ENCODE results near the gene MALSU1.

The MALSU1 gene

DNA sequence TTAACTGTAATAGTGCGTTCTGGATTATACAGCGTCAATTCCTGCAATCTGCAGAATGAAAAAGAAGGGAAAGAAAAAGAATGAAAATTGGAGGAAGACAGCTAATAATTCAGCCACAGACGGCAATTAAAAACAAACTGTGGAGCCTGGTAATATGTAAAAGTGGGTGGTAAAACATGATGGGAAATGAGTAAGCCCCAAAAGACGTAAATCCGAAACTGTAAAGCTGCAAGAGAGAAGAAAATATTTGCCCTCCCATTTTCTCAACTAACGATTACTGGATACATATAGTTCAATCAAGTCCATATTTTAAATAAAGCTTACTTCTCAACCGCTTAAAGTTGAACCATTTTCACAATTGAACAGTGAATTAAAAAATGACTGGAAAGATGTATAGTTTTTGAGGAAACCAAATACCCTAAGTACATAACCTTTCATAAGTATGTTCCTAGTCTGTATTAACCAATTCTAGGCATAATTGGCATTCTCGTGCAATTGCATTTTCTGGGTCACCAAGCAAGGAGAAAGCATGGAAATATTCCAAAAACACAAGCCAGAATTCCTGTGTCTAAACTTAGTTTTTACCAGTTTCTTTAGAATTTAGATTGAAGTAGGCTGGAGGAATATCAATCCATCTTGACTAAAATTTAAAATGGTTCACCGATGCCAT is 44.8 kb downstream of the MALSU1 start:
- H3K36me3 ChIP-seq (replicated peaks), result peaks cover 38% of the 10 kb centered on the region
- H3K4me3 ChIP-seq (ENCODE audit: low read depth, low read length), result no peak overlapping the region
- H3K27ac ChIP-seq, result no peak overlapping the region
- TF ChIP-seq, protein P1, sequence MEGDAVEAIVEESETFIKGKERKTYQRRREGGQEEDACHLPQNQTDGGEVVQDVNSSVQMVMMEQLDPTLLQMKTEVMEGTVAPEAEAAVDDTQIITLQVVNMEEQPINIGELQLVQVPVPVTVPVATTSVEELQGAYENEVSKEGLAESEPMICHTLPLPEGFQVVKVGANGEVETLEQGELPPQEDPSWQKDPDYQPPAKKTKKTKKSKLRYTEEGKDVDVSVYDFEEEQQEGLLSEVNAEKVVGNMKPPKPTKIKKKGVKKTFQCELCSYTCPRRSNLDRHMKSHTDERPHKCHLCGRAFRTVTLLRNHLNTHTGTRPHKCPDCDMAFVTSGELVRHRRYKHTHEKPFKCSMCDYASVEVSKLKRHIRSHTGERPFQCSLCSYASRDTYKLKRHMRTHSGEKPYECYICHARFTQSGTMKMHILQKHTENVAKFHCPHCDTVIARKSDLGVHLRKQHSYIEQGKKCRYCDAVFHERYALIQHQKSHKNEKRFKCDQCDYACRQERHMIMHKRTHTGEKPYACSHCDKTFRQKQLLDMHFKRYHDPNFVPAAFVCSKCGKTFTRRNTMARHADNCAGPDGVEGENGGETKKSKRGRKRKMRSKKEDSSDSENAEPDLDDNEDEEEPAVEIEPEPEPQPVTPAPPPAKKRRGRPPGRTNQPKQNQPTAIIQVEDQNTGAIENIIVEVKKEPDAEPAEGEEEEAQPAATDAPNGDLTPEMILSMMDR (IDR thresholded peaks at IDR 0.05; ENCODE audit: low read depth, low read length, missing control alignments), result no peak
- in situ Hi-C loops (cut with HindIII; ENCODE audit: low pct_ligation_motif_present, low sequenced_read_pairs), result no loop called here
- no peak for DNase-seq
- H3K27me3 ChIP-seq (replicated peaks), result no peaks in the 10 kb centered on the region

DNA sequence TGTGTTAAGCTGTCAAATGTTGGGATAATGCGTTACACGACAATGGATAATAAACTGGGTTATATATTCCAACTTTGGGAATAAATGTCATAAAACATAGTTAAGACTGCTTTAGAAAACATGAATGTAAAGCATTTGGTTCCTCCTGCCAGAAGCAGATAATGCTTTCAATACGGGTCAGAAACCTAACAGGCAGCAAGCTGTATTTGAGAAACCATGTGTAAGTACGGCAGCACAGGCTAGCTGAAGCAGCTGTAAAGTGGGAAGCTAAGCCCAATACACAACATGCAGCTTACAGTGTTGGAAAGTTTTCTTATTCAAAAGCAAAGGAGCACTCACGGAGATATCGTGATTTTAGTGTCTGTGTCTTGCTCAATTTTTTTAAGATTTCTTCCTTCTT is 46.5 kb downstream of the MALSU1 start:
- no peak overlapping the region for H3K27ac ChIP-seq

DNA sequence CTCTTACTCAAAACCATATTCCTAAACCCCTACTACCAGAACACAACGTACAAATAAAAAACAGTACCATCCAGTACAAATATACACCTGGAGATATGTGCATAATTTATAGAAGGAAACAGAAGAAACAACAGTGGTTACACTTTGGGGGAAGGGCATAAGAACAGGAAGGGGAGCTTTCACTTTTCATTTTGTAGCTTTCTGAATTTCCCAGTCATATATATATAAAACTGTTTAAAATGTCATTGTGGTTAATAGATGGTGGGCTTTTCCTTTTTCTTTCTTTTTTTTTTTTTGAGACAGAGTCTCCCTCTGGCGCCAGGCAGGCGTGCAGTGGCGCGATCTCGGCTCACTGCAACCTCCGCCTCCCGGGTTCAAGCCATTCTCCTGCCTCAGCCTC is 47.2 kb downstream of the MALSU1 start:
- TF ChIP-seq, protein P1 (IDR thresholded peaks at IDR 0.05; ENCODE audit: low read depth, low read length, missing control alignments), result no peak
- no peaks in the 10 kb centered on the region for H3K27me3 ChIP-seq (replicated peaks)
- in situ Hi-C loops (cut with HindIII; ENCODE audit: low pct_ligation_motif_present, low sequenced_read_pairs), result no loop called here
- no peak overlapping the region for H3K4me3 ChIP-seq (ENCODE audit: low read depth, low read length)
- peaks cover 34% of the 10 kb centered on the region for H3K36me3 ChIP-seq (replicated peaks)
- no peak for DNase-seq
- H3K27ac ChIP-seq, result no peak overlapping the region

More for the DNA sequence above, 46.5 kb downstream of the MALSU1 start:
- no peak overlapping the region for H3K4me3 ChIP-seq (ENCODE audit: low read depth, low read length)
- no peaks in the 10 kb centered on the region for H3K27me3 ChIP-seq (replicated peaks)
- H3K36me3 ChIP-seq (replicated peaks), result peaks cover 35% of the 10 kb centered on the region
- in situ Hi-C loops (cut with HindIII; ENCODE audit: low pct_ligation_motif_present, low sequenced_read_pairs), result no loop called here
- TF ChIP-seq, protein P1 (IDR thresholded peaks at IDR 0.05; ENCODE audit: low read depth, low read length, missing control alignments), result no peak
- no peak for DNase-seq

DNA sequence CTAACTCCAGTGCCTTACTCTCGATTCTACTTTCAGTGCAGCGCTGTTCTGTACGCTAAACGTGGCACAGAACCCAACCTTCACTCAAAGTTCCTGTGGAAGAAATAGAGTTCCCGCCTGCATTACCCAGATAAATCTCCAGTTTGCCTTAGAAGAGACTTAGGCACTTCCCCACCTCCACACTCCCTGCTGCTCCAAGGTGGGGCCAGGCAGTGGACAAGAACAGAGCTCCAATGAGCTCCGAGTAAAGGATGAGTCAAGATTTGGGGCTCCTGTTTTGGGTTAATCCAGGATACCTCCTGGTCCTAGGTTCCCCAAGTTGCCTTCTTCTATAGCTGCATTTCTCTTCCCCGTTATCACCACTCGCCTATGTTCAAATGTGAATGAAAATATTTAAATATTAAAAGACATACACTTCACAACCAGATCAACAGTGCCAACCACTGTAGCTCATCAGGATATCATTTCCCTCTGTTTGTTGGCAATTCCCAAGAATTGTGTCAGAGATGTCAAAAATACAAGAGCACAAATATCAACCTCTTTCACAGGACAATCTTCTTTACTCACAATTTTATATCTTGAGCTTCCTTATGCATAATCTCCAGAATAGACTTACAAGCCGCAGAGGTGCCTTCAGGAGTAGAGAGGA is 48.0 kb downstream of the MALSU1 start:
- in situ Hi-C loops (cut with HindIII; ENCODE audit: low pct_ligation_motif_present, low sequenced_read_pairs), result no loop called here
- Histone ChIP-seq H3K27ac (peak overlapping the region; percentile 70), H3K27me3 (replicated peaks) (no peaks in the 10 kb centered on the region), H3K36me3 (replicated peaks) (peaks cover 29% of the 10 kb centered on the region), H3K4me3 (ENCODE audit: low read depth, low read length) (peak overlapping the region; percentile 36)
- no peak for DNase-seq
- TF ChIP-seq, protein P1 (IDR thresholded peaks at IDR 0.05; ENCODE audit: low read depth, low read length, missing control alignments), result no peak

DNA sequence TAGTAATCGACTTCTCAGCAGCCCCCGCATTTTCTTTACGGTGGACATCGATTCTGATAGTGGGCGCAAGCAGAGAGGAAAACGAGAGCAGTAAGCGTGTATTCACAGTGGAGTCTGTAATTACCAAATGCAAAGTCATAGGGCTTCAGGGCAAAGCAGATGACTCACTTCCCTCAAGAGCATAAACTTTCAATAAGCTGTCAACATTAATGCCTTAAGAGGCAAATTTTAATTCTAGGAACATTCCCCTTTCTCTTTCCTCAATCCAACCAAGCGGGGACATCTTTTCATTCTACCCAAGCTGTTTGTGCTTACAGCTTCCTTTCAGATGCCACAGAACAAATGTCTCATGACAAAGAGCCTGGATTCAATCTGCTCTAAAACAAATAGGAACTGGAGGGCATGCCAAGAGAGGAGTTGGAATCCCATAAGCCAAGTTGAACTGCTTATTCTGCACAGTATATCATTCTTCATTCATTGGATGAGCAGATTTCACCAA is 48.6 kb downstream of the MALSU1 start:
- peak; percentile 74 for DNase-seq
- TF ChIP-seq, protein P1 (IDR thresholded peaks at IDR 0.05; ENCODE audit: low read depth, low read length, missing control alignments), result no peak
- Histone ChIP-seq H3K27me3 (replicated peaks) (no peaks in the 10 kb centered on the region), H3K4me3 (ENCODE audit: low read depth, low read length) (peak overlapping the region; percentile 36), H3K27ac (peak overlapping the region; percentile 70), H3K36me3 (replicated peaks) (peaks cover 23% of the 10 kb centered on the region)
- in situ Hi-C loops (cut with HindIII; ENCODE audit: low pct_ligation_motif_present, low sequenced_read_pairs), result no loop called here
